RPMI8226 (cell line): ENCODE results near the gene STK24.
A peak's percentile ranks its signal among the peaks of the same experiment; 100 is the strongest.
"Not testable (repeated sequence)": the region's sequence is repeated elsewhere in the genome, so short reads cannot be mapped to it uniquely, and the experiment has no call there.

Source experiments
- DNase-seq: peaks from one replicate; pipeline ENCODE4 v3.0.0-alpha.2; 2015

STK24 gene

GRCh38 chr13:98576963-98577835 is at the start of gene STK24:
STK24 (minus strand) TSS chr13:98577107; CDS start chr13:98576786, 321 bp downstream.
- DNase-seq, result peak; percentile 83

GRCh38 chr13:98626298-98626935 is 49.5 kb upstream of the STK24 start:
- DNase-seq, result peak; percentile 29

- DNase-seq, result not testable (repeated sequence)
Observed at GRCh38 chr13:98624589-98624988, 47.7 kb upstream of the STK24 start.

GRCh38 chr13:98622931-98623331 is 46.0 kb upstream of the STK24 start:
- DNase-seq, result no peak

GRCh38 chr13:98619556-98619955 is 42.6 kb upstream of the STK24 start:
- DNase-seq, result no peak

- DNase-seq, result not testable (repeated sequence)
Observed at GRCh38 chr13:98615595-98615994, 38.7 kb upstream of the STK24 start.

- DNase-seq, result no peak
Observed at GRCh38 chr13:98613591-98613990, 36.7 kb upstream of the STK24 start.

- DNase-seq, result no peak
Observed at GRCh38 chr13:98609756-98610155, 32.8 kb upstream of the STK24 start.

GRCh38 chr13:98606296-98606695 is 29.4 kb upstream of the STK24 start:
- no peak for DNase-seq

GRCh38 chr13:98599502-98600328 is 22.8 kb upstream of the STK24 start:
- no peak for DNase-seq

- DNase-seq, result no peak
Observed at GRCh38 chr13:98598043-98598442, 21.1 kb upstream of the STK24 start.

- no peak for DNase-seq
Observed at GRCh38 chr13:98595134-98595533, 18.2 kb upstream of the STK24 start.

GRCh38 chr13:98592362-98592732 is 15.4 kb upstream of the STK24 start:
- DNase-seq, result no peak

GRCh38 chr13:98591721-98592361 is 14.9 kb upstream of the STK24 start:
- no peak for DNase-seq

- DNase-seq, result not testable (repeated sequence)
Observed at GRCh38 chr13:98590471-98590870, 13.6 kb upstream of the STK24 start.

GRCh38 chr13:98589516-98589915 is 12.6 kb upstream of the STK24 start:
- DNase-seq, result not testable (repeated sequence)

- peak; percentile 18 for DNase-seq
Observed at GRCh38 chr13:98586400-98587345, 9.8 kb upstream of the STK24 start.

GRCh38 chr13:98585946-98586345 is 9.0 kb upstream of the STK24 start:
- DNase-seq, result peak; percentile 75

GRCh38 chr13:98585398-98585754 is 8.5 kb upstream of the STK24 start:
- no peak for DNase-seq

GRCh38 chr13:98584668-98585397 is 7.9 kb upstream of the STK24 start:
- DNase-seq, result no peak

GRCh38 chr13:98582947-98583346 is 6.0 kb upstream of the STK24 start:
- no peak for DNase-seq
